Adrenal gland (tissue), 5 donors: ENCODE data around the gene RCOR1.

Experiments used
- CTCF ChIP-seq, 6 experiments: fragments of 450-650 bp in 4 of 6; fragments of 200-600 bp in 2 of 6; sonication (generic) in 1 of 6; IDR thresholded peaks; 1 replicate in 5 of 6; 2 replicates in 1 of 6; pipeline versions ENCODE4 v1.5.1 to v1.8.0; 2016 to 2021; ENCODE audit warnings: antibody characterized with exemption in 6 of 6, mild to moderate bottlenecking in 2 of 6, moderate library complexity in 1 of 6
- POLR2A ChIP-seq, 2 donors: fragments of 450-650 bp; IDR thresholded peaks; one replicate each; pipeline ENCODE4 v1.6.1; 2017; ENCODE audit warnings: antibody characterized with exemption in 2 of 2, mild to moderate bottlenecking in 2 of 2, moderate library complexity in 1 of 2
- donor health status: DM: no; HTN: no; CAD: no.

- TF ChIP-seq CTCF (IDR thresholded peaks at IDR 0.05) (no peak), POLR2A (IDR thresholded peaks at IDR 0.05) (no peak)
Measured at GRCh38 chr14:102733326-102733725, 140.9 kb downstream of the RCOR1 start.
